Amniotic stem cell (primary cell): Measurements from ENCODE around the gene CPED1.
"Not testable (repeated sequence)": the region's sequence is repeated elsewhere in the genome, so short reads cannot be mapped to it uniquely, and the experiment has no call there.

ENCODE experiments used
- DNase-seq: peaks from one replicate; lab custom pipeline; 2025; lab: John Stamatoyannopoulos, UW

CPED1 gene

GRCh38 chr7:120996988-120997345, 8.5 kb downstream of the CPED1 start:
- DNase-seq, result no peak

- DNase-seq, result no peak
Measured at GRCh38 chr7:120997882-120998474, 9.5 kb downstream of the CPED1 start.

- DNase-seq, result no peak
Measured at GRCh38 chr7:120998520-120998919, 10.0 kb downstream of the CPED1 start.

GRCh38 chr7:120998996-120999565, 10.6 kb downstream of the CPED1 start:
- no peak for DNase-seq

- DNase-seq, result no peak
Measured at GRCh38 chr7:121000081-121000983, 11.8 kb downstream of the CPED1 start.

- no peak for DNase-seq
Measured at GRCh38 chr7:121001234-121001906, 12.9 kb downstream of the CPED1 start.

- DNase-seq, result no peak
Measured at GRCh38 chr7:121002048-121002756, 13.7 kb downstream of the CPED1 start.

GRCh38 chr7:121002757-121003200, 14.3 kb downstream of the CPED1 start:
- no peak for DNase-seq

GRCh38 chr7:121003986-121004685, 15.6 kb downstream of the CPED1 start:
- DNase-seq, result no peak

- DNase-seq, result not testable (repeated sequence)
Measured at GRCh38 chr7:121005058-121005457, 16.5 kb downstream of the CPED1 start.

- no peak for DNase-seq
Measured at GRCh38 chr7:121005996-121006584, 17.6 kb downstream of the CPED1 start.

GRCh38 chr7:121006711-121007315, 18.3 kb downstream of the CPED1 start:
- no peak for DNase-seq

GRCh38 chr7:121008816-121009215, 20.3 kb downstream of the CPED1 start:
- no peak for DNase-seq

GRCh38 chr7:121011401-121011800, 22.9 kb downstream of the CPED1 start:
- DNase-seq, result no peak

GRCh38 chr7:121012170-121012874, 23.8 kb downstream of the CPED1 start:
- no peak for DNase-seq

GRCh38 chr7:121012919-121013318, 24.4 kb downstream of the CPED1 start:
- DNase-seq, result no peak

GRCh38 chr7:121015560-121015959, 27.0 kb downstream of the CPED1 start:
- no peak for DNase-seq

GRCh38 chr7:121016966-121017365, 28.5 kb downstream of the CPED1 start:
- DNase-seq, result peak; percentile 23

GRCh38 chr7:121017586-121017985, 29.1 kb downstream of the CPED1 start:
- DNase-seq, result no peak

GRCh38 chr7:121019018-121019417, 30.5 kb downstream of the CPED1 start:
- DNase-seq, result no peak
